ENCODE data around the gene LRRC8D.
"Not testable (repeated sequence)": the region's sequence is repeated elsewhere in the genome, so short reads cannot be mapped to it uniquely, and the experiment has no call there.

LRRC8D gene

GRCh38 chr1:89962024-89962741, 141.4 kb downstream of the LRRC8D start:
- no peak for DNase-seq (ENCODE audit: low read depth)

GRCh38 chr1:89962742-89963075, 141.9 kb downstream of the LRRC8D start:
- DNase-seq (ENCODE audit: low read depth), result no peak

- no peak for DNase-seq (ENCODE audit: low read depth)
Observed at GRCh38 chr1:89965193-89965768, 144.4 kb downstream of the LRRC8D start.

GRCh38 chr1:89966656-89967055, 145.8 kb downstream of the LRRC8D start:
- no peak for DNase-seq (ENCODE audit: low read depth)

- no peak for DNase-seq (ENCODE audit: low read depth)
Observed at GRCh38 chr1:89971600-89971999, 150.8 kb downstream of the LRRC8D start.

- DNase-seq (ENCODE audit: low read depth), result no peak
Observed at GRCh38 chr1:89972024-89972423, 151.2 kb downstream of the LRRC8D start.

- no peak for DNase-seq (ENCODE audit: low read depth)
Observed at GRCh38 chr1:89973471-89974127, 152.8 kb downstream of the LRRC8D start.

- no peak for DNase-seq (ENCODE audit: low read depth)
Observed at GRCh38 chr1:89974256-89974655, 153.4 kb downstream of the LRRC8D start.

GRCh38 chr1:89974696-89975470, 154.1 kb downstream of the LRRC8D start:
- DNase-seq (ENCODE audit: low read depth), result no peak

GRCh38 chr1:89975540-89976125, 154.8 kb downstream of the LRRC8D start:
- no peak for DNase-seq (ENCODE audit: low read depth)

- DNase-seq (ENCODE audit: low read depth), result no peak
Observed at GRCh38 chr1:89978755-89979154, 157.9 kb downstream of the LRRC8D start.

- no peak for DNase-seq (ENCODE audit: low read depth)
Observed at GRCh38 chr1:89980605-89981004, 159.8 kb downstream of the LRRC8D start.

- DNase-seq (ENCODE audit: low read depth), result not testable (repeated sequence)
Observed at GRCh38 chr1:89982846-89983245, 162.0 kb downstream of the LRRC8D start.

- DNase-seq (ENCODE audit: low read depth), result not testable (repeated sequence)
Observed at GRCh38 chr1:89984564-89985116, 163.8 kb downstream of the LRRC8D start.

- DNase-seq (ENCODE audit: low read depth), result no peak
Observed at GRCh38 chr1:89986020-89986419, 165.2 kb downstream of the LRRC8D start.
